IMR-90 (cell line): ENCODE results near the gene HSD11B1L. TPM values are rescaled to one million over a fixed set of nuclear protein-coding genes. Genes with fewer than 3 reads are reported as not detected.

Source experiments
- ATAC-seq: fragments of 200-7000 bp; cut with Tn5 transposase; 2 replicates; pipeline ENCODE4 v1.9.1; 2020; ENCODE audit warnings: low read depth, mild to moderate bottlenecking, moderate library complexity
- BruUV-seq: library from RNA; stranded (reverse); fragments of 400-500 nt; replicated peaks from 2 replicates; lab custom pipeline; 2021; lab: Mats Ljungman, UMichigan
- CTCF ChIA-PET: fragments of 300-600 bp; formaldehyde crosslinking; extraction: SDS; loops from one replicate; lab custom pipeline; 2021; ENCODE audit warnings: antibody characterized with exemption; lab: Yijun Ruan, JAX
- POLR2A ChIA-PET: fragments of 300-600 bp; sonication (Branson Sonifier 250); formaldehyde crosslinking; loops from one replicate; lab custom pipeline; 2022; ENCODE audit warnings: antibody characterized with exemption; ENCODE audit not compliant: unreplicated experiment; lab: Charles Lee
- DNase-seq: peaks from one replicate; pipeline ENCODE4 v3.0.0; 2013
- H2AFZ ChIP-seq: replicated peaks from 2 replicates; pipeline ENCODE3; 2013; ENCODE audit warnings: low read length, mild to moderate bottlenecking; ENCODE audit not compliant: poor library complexity
- H2AK5ac ChIP-seq: 2 replicates; pipeline ENCODE4 v1.6.1; 2013; ENCODE audit warnings: low read depth, low read length, inconsistent platforms
- H2AK9ac ChIP-seq: replicated peaks from 2 replicates; pipeline ENCODE3; 2013; ENCODE audit warnings: mild to moderate bottlenecking, low read depth, low read length, moderate library complexity; ENCODE audit not compliant: poor library complexity
- H2BK120ac ChIP-seq: 2 replicates; pipeline ENCODE4 v1.6.1; 2013; ENCODE audit warnings: low read depth, low read length, inconsistent platforms
- H2BK15ac ChIP-seq: 3 replicates; pipeline ENCODE4 v1.6.1; 2013; ENCODE audit warnings: low read depth, low read length, inconsistent platforms
- H2BK20ac ChIP-seq: 2 replicates; pipeline ENCODE4 v1.6.1; 2013; ENCODE audit warnings: low read depth, mild to moderate bottlenecking, inconsistent platforms, low read length, moderate library complexity
- H2BK5ac ChIP-seq: 2 replicates; pipeline ENCODE4 v1.6.1; 2013; ENCODE audit warnings: mild to moderate bottlenecking, low read depth, low read length, inconsistent platforms; ENCODE audit not compliant: poor library complexity, severe bottlenecking
- H3K14ac ChIP-seq: replicated peaks from 2 replicates; pipeline ENCODE4 v1.6.1; 2013; ENCODE audit warnings: low read depth, low read length, inconsistent platforms
- H3K18ac ChIP-seq: 2 replicates; pipeline ENCODE4 v1.6.1; 2013; ENCODE audit warnings: low read depth, low read length, control low read depth
- H3K23ac ChIP-seq: 2 replicates; pipeline ENCODE4 v1.6.1; 2013; ENCODE audit warnings: low read depth, low read length, inconsistent platforms
- H3K27ac ChIP-seq: 2 replicates; pipeline ENCODE4 v1.5.1; 2013; ENCODE audit warnings: mild to moderate bottlenecking, control low read depth, low read length; ENCODE audit not compliant: insufficient read depth
- H3K27me3 ChIP-seq: 2 replicates; pipeline ENCODE4 v1.6.1; 2013; ENCODE audit warnings: low read length; ENCODE audit not compliant: control insufficient read depth, insufficient read depth
- H3K36me3 ChIP-seq: 2 replicates; pipeline ENCODE4 v1.6.1; 2013; ENCODE audit warnings: low read length, mixed read lengths; ENCODE audit not compliant: control insufficient read depth, insufficient read depth
- H3K4ac ChIP-seq: 2 replicates; pipeline ENCODE4 v1.6.1; 2013; ENCODE audit warnings: low read depth, low read length, inconsistent platforms
- H3K4me1 ChIP-seq: 2 replicates; pipeline ENCODE4 v1.6.1; 2013; ENCODE audit warnings: low read length, mixed read lengths; ENCODE audit not compliant: control insufficient read depth, insufficient read depth
- H3K4me2 ChIP-seq: 2 replicates; pipeline ENCODE4 v1.6.1; 2013; ENCODE audit warnings: low read depth, mild to moderate bottlenecking, control low read depth, low read length, moderate library complexity
- H3K4me3 ChIP-seq: 2 replicates; pipeline ENCODE4 v1.5.1; 2013; ENCODE audit warnings: low read depth, mild to moderate bottlenecking, control low read depth, low read length, moderate library complexity; ENCODE audit not compliant: insufficient read depth
- H3K56ac ChIP-seq: 2 replicates; pipeline ENCODE4 v1.6.1; 2013; ENCODE audit warnings: low read length, inconsistent platforms; ENCODE audit not compliant: insufficient read depth; ENCODE audit errors: extremely low read depth
- H3K79me1 ChIP-seq, 2 experiments: 2 replicates each; pipeline ENCODE4 v1.6.1; 2013; ENCODE audit warnings: low read length in 2 of 2, inconsistent platforms in 1 of 2, low read depth in 1 of 2
- H3K9ac ChIP-seq: 2 replicates; pipeline ENCODE4 v1.6.1; 2013; ENCODE audit warnings: low read depth, low read length, control low read depth
- H3K9me1 ChIP-seq: 2 replicates; pipeline ENCODE4 v1.6.1; 2013; ENCODE audit warnings: low read length, inconsistent platforms; ENCODE audit not compliant: insufficient read depth
- H3K9me3 ChIP-seq: 2 replicates; pipeline ENCODE4 v1.6.1; 2013; ENCODE audit warnings: low read length; ENCODE audit not compliant: control insufficient read depth, insufficient read depth
- H4K20me1 ChIP-seq: 2 replicates; pipeline ENCODE4 v1.6.1; 2013; ENCODE audit warnings: low read length, inconsistent platforms; ENCODE audit not compliant: insufficient read depth
- H4K5ac ChIP-seq: 2 replicates; pipeline ENCODE4 v1.6.1; 2013; ENCODE audit warnings: mild to moderate bottlenecking, low read depth, low read length, control low read depth
- H4K8ac ChIP-seq, 2 experiments: 2 replicates each; pipeline ENCODE4 v1.6.1; 2013; ENCODE audit warnings: low read depth in 2 of 2, low read length in 2 of 2, control low read depth in 1 of 2, inconsistent platforms in 1 of 2
- H4K91ac ChIP-seq: 2 replicates; pipeline ENCODE4 v1.6.1; 2013; ENCODE audit warnings: low read depth, low read length, inconsistent platforms; ENCODE audit not compliant: insufficient read depth
- RAD21 ChIP-seq: IDR thresholded peaks from 2 replicates; pipeline ENCODE4 v1.6.1; 2012; ENCODE audit warnings: low read length, improper control_type of control experiment
- WGBS, 2 experiments: methylation state at CpG; one replicate each; pipeline versions ENCODE4 v1.1.5 to v1.1.7; 2013; ENCODE audit warnings: missing lambda C conversion rate in 2 of 2; ENCODE audit not compliant: insufficient read length in 1 of 2; ENCODE audit errors: extremely low coverage in 2 of 2; 5-methylcytosine and 5-hydroxymethylcytosine counted together
- dilution Hi-C: fragments of 300-500 bp; cut with HindIII; formaldehyde crosslinking; loops from one replicate; pipeline ENCODE4 v1.14.3; 2018; ENCODE audit warnings: low sequenced_read_pairs; ENCODE audit not compliant: unreplicated experiment
- in situ Hi-C: fragments of 300-500 bp; cut with MboI; formaldehyde crosslinking; loops from 3 replicates; pipeline ENCODE4 v1.14.3; 2019; ENCODE audit warnings: low sequenced_read_pairs, inconsistent platforms, mixed read lengths
- intact Hi-C: fragments of 100-400 bp; cut with micrococcal nuclease; formaldehyde crosslinking; loops from 2 replicates; pipeline ENCODE4 v1.10.0; 2022
- polyA plus RNA-seq, 3 experiments: library from polyadenylated mRNA; depleted of rRNA; stranded (reverse); fragments of >200 nt; gene quantifications; 2 replicates each; pipeline ENCODE4 v1.2.3, GENCODE V29; 2012; ENCODE audit warnings: low replicate concordance in 1 of 3
- total RNA-seq: library from RNA; depleted of rRNA; stranded (reverse); fragments of >200 nt; gene quantifications from 2 replicates; pipeline ENCODE4 v1.2.3, GENCODE V29; 2012

The HSD11B1L gene
- total and polyA plus RNA-seq, 2 of the 4 experiments (the other 2 are of a cell fraction), result 2.2 to 7.2 TPM

- in situ Hi-C loops, result no loop called here
- no peak overlapping the region for H2BK120ac ChIP-seq
- no peak overlapping the region for H3K4me3 ChIP-seq
- H3K79me1 ChIP-seq, result peaks cover 15 to 19% of the 10 kb centered on the region in 2 experiments; a peak in 3 of 4 replicates
- peaks cover 3% of the 10 kb centered on the region; the same call in 1 of the 2 replicates for H3K9me1 ChIP-seq
- H3K4me1 ChIP-seq, result peaks cover 7% of the 10 kb centered on the region
- no peak overlapping the region for H3K18ac ChIP-seq
- BruUV-seq, result no TSS peak
- H3K27ac ChIP-seq, result no peak overlapping the region
- no peak overlapping the region for H3K23ac ChIP-seq
- POLR2A ChIA-PET, result no interaction called here
- DNase-seq (no peak), ATAC-seq (no peak)
- WGBS, 2 experiments, result 86% methylated on average over 2 of the region's 3 CpGs; no CpG with 5 or more reads in 1 of the 2 experiments
- H3K36me3 ChIP-seq, result no peaks in the 10 kb centered on the region
- H3K27me3 ChIP-seq, result no peaks in the 10 kb centered on the region
- CTCF ChIA-PET, result no interaction called here
- H2AK5ac ChIP-seq, result no peak overlapping the region; the same call in 1 of the 2 replicates
- H4K20me1 ChIP-seq, result no peaks in the 10 kb centered on the region
- dilution Hi-C loops, result no loop called here
- no peak overlapping the region for H3K9ac ChIP-seq
- TF ChIP-seq RAD21, result no peak
- no peak overlapping the region for H2BK15ac ChIP-seq
- H2BK20ac ChIP-seq, result no peak overlapping the region
- no peak overlapping the region for H3K4me2 ChIP-seq
- no peak overlapping the region for H4K5ac ChIP-seq
- H2AK9ac ChIP-seq, result no peak overlapping the region
- intact Hi-C loops, result no loop called here
- H3K14ac ChIP-seq, result no peak overlapping the region
- H4K8ac ChIP-seq, result no peak overlapping the region
- H3K56ac ChIP-seq, result no peak overlapping the region
- H3K9me3 ChIP-seq, result no peaks in the 10 kb centered on the region
- H3K4ac ChIP-seq, result no peak overlapping the region
- H4K91ac ChIP-seq, result no peak overlapping the region
- no peak overlapping the region for H2BK5ac ChIP-seq
- no peak overlapping the region for H2AFZ ChIP-seq
Observed at GRCh38 chr19:5682107-5682482, 1.3 kb downstream of the HSD11B1L start.
